Stimulated activated CD4-positive, alpha-beta T cell treated with anti-CD3 and anti-CD28 coated beads, Interleukin-4, amount 100 ng/mL, for 4 hours (primary cell): ENCODE results near the gene CDHR2.

Experiments
- DNase-seq, 2 experiments: peaks; one replicate each; pipeline ENCODE4 v3.0.0-alpha.2; 2020

Gene CDHR2

GRCh38 chr5:176548967-176549444 lies at the start of gene CDHR2:
Gene CDHR2 (plus strand): TSS chr5:176549342. CDS start chr5:176565353, 16,011 bp downstream.
- no peak for DNase-seq

GRCh38 chr5:176500511-176500910 lies 48.6 kb upstream of the CDHR2 start:
- DNase-seq = no peak

- DNase-seq = no peak
These were observed 47.8 kb upstream of the CDHR2 start for GRCh38 chr5:176501333-176501732.

- DNase-seq = no peak
These were observed 45.6 kb upstream of the CDHR2 start for GRCh38 chr5:176503496-176503895.

GRCh38 chr5:176507911-176508310 lies 41.2 kb upstream of the CDHR2 start:
- DNase-seq = no peak

GRCh38 chr5:176508603-176509002 lies 40.5 kb upstream of the CDHR2 start:
- DNase-seq = no peak

- DNase-seq = no peak
These were observed 35.4 kb upstream of the CDHR2 start for GRCh38 chr5:176513788-176514187.

GRCh38 chr5:176514244-176514950 lies 34.7 kb upstream of the CDHR2 start:
- no peak for DNase-seq

- no peak for DNase-seq
These were observed 33.7 kb upstream of the CDHR2 start for GRCh38 chr5:176515396-176515795.

- DNase-seq = no peak
These were observed 32.0 kb upstream of the CDHR2 start for GRCh38 chr5:176517053-176517661.

GRCh38 chr5:176519810-176520720 lies 29.1 kb upstream of the CDHR2 start:
- DNase-seq = no peak

GRCh38 chr5:176521286-176521685 lies 27.9 kb upstream of the CDHR2 start:
- DNase-seq = no peak

- DNase-seq = no peak
These were observed 27.4 kb upstream of the CDHR2 start for GRCh38 chr5:176521699-176522263.

GRCh38 chr5:176524138-176524537 lies 25.0 kb upstream of the CDHR2 start:
- DNase-seq = no peak

- no peak for DNase-seq
These were observed 24.2 kb upstream of the CDHR2 start for GRCh38 chr5:176524987-176525386.

GRCh38 chr5:176525677-176526076 lies 23.5 kb upstream of the CDHR2 start:
- DNase-seq = no peak

GRCh38 chr5:176526462-176526861 lies 22.7 kb upstream of the CDHR2 start:
- DNase-seq = no peak

- no peak for DNase-seq
These were observed 21.6 kb upstream of the CDHR2 start for GRCh38 chr5:176527246-176528222.

GRCh38 chr5:176528301-176528700 lies 20.8 kb upstream of the CDHR2 start:
- DNase-seq = no peak

GRCh38 chr5:176528761-176529115 lies 20.4 kb upstream of the CDHR2 start:
- no peak for DNase-seq

GRCh38 chr5:176529116-176529740 lies 19.9 kb upstream of the CDHR2 start:
- no peak for DNase-seq
